Vein endothelial cell (primary cell): ENCODE data around the gene CCDC196. TPM values are rescaled to one million over a fixed set of nuclear protein-coding genes. Genes with fewer than 3 reads are reported as not detected.

Experiments
- total RNA-seq: library from RNA; depleted of rRNA; stranded (reverse); fragments of >200 nt; gene quantifications from 2 replicates; pipeline ENCODE4 v1.2.3, GENCODE V29; 2012

The CCDC196 gene
- total RNA-seq = not detected in 2 replicates

GRCh38 chr14:66485910-66486421, at the start of gene CCDC196:
Gene CCDC196, plus strand, starts transcription at chr14:66486371. Its CDS starts 132 bp downstream, at chr14:66486503.

GRCh38 chr14:66507722-66508546, 21.8 kb downstream of the CCDC196 start, which contains the start of gene GPHN:
Gene GPHN, plus strand, starts transcription at chr14:66508147.

Other genes starting within 250 kb of the CCDC196 start
- 8.8 and 11.1 TPM in 2 replicates for gene GPHN, start 21.8 kb downstream of the CCDC196 start, total RNA-seq